Stimulated activated CD8-positive, alpha-beta memory T cell treated with anti-CD3 and anti-CD28 coated beads, Interleukin-15, amount 100 ng/mL, for 4 hours (primary cell): ENCODE results near the gene RGCC.
"Not testable (repeated sequence)": the region's sequence is repeated elsewhere in the genome, so short reads cannot be mapped to it uniquely, and the experiment has no call there.

Experiments
- DNase-seq, 2 donors: peaks; one replicate each; pipeline ENCODE4 v3.0.0-alpha.2; 2020; ENCODE audit warnings: low read depth in 2 of 2

RGCC gene

DNA sequence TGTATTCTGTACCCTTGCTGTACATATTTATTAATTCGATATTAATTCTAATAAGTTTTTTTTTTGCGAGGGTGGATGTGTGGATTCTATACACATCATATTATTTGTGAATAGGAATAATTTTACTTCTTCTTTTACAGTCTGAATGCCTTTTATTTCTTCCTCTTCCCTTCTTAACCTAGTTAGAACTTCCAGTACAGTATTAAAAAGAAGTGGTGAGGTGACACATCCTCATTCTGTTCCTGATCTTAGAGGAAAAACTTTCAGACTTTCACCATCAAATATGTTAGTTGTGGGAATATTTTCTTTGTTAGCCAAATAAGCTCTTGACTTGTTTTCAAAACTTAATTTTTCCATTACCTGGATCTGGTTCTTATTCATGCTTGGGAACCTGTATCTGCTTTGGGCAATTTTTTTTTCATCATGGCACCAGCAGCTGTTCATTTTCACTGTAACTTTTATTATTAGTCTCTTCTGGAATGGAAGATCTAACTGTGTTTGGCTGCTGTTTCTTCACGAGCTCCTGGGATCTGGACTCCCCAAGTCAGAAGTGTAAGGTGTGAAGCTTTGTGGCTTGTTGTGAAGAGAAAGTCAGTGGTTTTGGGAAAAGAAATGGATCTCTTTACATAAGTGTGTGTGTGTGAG lies 33.1 kb downstream of the RGCC start:
- DNase-seq = no peak

DNA sequence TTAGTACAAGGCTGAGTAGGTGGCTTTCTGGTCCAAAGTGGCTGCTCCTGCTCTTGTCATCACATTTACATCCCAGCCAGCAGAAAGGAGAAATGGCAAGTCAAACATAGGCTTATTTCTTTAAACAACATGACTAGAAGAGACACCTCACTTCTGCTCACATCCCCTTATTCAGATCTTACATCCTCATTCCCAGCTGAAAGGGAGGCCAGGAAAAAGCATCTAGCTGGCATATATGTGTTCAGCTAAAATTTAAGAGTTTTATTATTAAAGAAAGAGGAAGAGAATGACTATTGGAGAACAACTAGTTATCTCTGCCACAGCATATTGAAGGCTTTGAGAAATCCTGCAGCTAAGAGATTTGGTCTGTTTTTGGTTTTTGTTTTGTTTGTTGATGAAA lies 34.1 kb downstream of the RGCC start:
- DNase-seq = no peak

DNA sequence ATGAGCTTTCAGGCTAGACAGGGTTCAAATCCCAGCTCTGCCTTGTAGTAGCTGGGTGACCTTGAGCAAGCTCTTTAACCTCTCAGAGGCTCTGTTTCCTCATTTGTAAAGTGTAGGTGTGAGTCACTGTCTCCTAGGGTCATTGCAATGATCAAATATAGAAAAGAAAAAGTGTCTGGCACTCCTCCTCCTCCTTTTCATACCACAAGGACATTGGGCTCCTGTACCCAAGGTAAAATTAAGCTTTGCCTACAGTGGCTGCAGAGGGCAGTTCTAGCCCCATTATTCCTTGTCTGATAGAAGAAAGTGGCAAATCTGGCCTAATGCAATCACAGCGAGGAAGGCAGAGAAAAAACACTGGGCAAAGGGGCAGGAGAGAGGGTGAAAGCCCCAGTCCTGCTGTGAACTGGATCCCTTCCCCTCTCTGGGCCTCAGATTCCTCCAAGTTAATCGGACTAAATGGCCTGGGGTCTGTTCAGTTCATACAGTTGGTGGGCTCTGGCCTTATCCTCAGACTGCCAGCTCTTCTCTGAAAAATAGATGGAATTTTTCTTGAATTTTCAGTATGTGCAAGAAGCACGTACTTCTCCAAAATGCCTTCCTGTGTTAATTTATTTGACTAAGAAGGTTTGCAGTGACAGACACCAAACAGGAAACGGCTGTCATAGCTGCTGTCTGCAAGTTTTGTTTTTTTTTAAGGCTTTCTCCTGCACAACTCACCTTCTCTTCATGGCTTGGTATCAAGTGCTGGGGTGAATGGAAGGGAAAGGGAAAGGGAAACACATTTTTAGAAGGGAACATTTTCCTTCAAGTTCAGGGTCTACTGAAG lies 35.3 kb downstream of the RGCC start:
- no peak for DNase-seq

DNA sequence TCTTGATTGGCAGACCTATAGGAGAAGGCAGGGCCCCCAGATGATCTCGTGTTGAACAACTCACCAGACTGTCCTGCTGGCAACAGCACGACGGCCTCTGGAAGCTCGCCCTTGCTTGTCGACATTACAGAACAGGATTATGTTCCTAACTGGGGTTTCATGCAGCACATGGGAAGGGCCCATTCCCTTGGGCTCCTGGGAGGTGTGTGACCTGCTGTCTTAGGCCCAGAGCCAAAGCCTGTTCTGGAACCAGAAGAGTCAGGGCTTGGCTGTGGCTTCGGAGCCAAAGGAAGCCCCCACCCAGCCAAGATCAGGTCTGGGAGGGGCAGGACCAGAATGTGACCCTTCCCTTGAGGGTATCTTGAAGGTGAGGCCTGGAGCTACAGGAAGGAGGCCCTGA lies 36.9 kb downstream of the RGCC start:
- no peak for DNase-seq

DNA sequence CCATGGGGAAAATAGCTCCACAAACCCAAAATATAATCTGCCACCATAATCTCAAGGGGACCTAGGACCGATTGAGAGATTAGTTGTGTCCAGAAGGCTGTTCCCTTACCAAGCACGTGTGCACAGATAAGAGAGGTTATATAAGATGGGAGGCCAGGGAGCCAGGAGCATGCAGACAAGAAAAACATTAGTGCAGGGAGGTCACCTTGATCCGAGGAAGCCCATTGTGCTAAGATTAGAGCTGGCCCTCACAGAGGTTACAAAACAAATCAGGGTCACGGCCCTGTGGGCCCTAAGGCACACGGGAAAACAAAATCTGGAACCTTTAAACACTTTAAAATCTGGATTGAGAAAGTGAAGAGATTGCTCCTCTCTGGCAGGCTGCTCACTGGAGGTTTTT lies 37.7 kb downstream of the RGCC start:
- DNase-seq = no peak

DNA sequence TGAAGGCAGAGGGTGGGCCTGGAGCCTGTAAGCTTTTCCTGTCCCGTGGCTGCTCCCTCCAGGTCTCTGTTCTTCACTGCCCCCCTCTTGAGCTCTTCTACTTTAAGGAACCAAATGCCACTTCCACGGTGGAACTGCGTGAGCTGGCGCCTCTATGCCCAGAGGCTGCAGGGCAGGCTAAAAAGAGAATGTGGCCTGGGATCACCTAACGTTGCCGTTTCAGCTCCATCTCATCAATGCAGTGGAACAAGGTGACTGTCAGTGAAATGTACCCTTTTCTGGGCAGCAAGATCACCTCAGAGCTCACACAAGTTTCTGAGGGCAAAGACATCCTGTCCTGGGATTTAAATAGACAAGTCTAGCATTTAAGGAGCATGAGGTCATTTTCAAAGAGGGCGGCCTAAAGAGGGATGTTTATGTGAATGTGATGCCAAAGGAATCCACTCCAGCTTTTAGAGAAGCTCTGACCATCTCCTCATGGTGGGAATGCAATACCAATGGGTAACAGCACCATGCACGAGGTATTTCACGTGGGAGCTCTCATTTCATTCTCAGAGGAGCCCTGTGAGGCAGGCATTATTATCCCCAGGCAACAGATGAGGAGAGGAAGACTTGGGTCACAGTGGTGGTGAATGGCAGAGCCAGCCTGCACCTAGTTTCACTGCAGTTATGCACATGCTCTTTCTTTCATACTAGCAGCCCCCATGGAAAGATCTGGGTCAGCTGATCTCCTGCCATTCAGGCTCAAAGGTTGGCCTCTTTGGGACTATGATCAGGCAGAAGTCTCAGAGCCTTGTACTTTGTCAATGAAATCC lies 39.3 kb downstream of the RGCC start:
- no peak for DNase-seq

DNA sequence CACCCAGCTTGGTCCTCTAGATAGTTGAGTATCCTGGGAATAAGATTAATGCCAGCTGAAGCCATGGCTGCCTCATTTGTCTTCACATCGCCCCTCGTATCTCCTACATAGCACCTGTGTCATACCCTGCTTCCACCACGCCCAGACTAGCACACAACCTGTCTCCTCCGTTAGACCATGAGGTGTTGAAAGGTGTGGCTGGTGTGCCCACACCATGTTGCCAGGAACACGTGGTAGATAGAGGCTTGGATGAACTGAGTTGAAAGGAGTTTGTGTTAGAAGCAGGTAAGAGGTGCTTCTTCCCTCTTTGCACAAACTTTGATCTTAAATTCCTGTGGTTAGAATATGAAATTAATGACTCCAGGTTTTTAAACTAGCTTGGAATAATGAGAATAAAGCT lies 40.1 kb downstream of the RGCC start:
- DNase-seq = no peak

DNA sequence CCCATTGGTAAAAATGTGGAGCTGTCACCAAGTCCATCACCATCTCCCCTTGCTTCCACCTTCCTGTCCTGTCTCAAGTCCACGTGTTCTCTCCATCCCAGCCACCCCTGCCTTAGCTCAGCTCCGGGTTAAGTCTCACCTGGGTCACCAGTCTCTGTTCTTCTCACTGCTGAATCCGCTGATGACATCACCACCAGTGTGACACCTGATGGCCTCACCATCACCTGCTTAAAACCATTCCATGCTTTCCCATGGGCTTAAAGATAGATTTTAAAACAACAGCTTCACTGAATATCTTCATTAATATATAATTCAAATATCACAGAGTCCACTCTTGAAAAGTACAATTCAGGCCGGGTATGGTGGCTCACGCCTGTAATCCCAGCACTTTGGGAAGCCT lies 42.1 kb downstream of the RGCC start:
- DNase-seq = no peak

DNA sequence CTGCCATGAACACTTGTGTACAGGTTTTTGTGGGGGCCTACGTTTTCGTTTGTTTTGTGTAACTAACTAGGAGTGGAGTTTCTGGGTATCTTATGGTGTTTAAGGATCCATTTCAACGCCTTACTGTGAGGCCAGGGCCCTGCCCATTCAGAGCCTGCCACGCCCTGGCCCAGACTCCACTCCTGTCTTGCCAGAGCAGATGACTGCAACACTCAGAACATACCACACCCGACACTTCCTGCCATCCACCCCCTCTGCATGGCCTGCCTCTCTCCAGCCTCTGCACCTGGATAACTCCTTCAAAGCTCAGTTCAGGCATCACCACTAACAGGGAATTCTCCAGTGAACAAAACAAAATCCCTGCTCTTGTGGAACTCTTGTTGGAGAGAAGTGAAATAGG lies 43.2 kb downstream of the RGCC start:
- DNase-seq = no peak

DNA sequence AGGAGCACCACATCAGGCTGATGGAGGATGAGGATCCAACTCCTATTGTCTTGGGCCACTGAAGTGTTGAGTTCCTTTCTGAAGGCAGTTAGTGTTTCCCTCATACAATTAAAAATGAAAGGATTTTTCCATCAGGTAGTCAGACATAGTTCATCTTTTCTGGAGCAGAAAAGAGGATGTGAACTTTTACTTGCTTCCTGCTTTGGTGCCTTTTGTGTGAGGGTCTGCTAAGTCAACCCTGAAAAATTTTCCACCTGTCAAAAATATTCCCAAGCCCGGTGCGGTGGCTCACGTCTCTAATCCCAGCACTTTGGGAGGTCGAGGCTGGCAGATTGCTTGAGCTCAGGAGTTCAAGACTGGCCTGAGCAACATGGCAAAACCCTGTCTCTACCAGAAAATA lies 43.9 kb downstream of the RGCC start:
- no peak for DNase-seq

DNA sequence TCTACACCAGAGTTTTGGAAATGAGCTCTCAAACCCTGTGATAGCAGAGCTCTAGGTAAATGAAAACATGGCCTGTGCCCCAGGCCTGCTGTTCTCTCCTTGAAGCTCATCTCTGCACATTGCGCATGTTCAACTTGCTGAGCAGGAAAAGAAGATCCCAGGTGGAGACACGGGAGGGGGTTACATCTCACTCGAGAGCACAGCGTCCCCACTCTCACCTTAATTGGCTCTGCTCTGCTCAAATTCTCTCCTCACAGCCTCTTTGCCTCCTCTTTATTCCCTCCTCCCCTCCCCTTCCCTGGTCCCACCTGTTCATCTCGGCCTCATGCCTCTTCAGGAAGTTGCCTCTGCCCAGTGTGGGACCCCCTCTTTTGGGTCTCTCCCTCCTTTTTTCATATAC lies 44.7 kb downstream of the RGCC start:
- DNase-seq = no peak

DNA sequence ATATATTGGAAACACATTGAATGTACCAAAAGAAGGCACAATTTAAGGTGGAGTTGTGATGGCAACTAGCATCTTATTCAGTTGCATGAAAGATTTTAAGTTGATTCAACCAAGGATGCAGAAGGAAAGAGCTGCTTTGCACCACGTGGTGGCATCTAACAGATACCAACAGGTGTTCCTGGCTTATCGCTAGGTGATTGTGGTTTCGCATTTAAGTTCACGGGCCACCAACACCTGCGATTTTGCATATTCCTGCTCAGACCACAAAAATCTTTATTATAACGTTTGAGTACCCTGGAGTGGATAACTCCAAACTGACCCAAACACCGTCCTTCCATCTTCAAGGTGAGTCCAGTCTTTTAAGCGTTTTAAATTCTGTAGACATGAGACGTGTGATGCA lies 45.3 kb downstream of the RGCC start:
- no peak for DNase-seq

DNA sequence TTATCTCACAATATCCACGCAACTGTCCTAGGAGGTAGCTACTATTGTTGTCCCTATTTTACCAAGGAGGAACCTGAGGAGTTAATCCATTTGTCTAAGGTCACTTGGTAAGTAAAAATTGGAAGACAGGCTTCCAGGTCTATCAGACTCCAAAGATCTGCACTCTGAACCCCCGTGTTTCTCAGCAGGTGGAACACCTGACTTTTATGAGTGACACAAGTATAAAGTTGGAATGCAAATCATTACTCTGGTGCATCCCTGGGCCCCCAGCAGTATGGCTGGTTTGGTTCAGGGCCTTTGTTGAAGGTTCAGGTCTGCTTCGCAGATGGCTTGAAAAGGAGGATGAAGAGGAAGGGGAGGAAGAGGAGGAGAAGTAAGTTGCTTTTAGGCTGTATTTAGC lies 46.0 kb downstream of the RGCC start:
- DNase-seq = no peak

DNA sequence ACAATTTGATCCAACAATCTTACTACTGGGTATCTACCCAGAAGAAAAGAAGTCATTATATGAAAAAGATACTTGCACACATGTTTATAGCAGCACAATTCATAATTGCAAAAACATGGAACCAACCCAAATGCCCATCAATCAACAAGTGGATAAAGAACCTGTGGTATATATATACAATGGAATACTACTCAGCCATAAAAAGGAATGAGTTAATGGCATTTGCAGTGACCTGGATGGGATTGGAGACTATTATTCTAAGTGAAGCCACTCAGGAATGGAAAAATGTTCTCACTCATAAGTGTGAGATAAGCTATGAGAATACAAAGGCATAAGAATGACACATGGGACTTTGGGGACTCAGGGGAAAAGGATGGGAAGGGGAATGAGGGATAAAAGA lies 47.3 kb downstream of the RGCC start:
- DNase-seq = not testable (repeated sequence)

DNA sequence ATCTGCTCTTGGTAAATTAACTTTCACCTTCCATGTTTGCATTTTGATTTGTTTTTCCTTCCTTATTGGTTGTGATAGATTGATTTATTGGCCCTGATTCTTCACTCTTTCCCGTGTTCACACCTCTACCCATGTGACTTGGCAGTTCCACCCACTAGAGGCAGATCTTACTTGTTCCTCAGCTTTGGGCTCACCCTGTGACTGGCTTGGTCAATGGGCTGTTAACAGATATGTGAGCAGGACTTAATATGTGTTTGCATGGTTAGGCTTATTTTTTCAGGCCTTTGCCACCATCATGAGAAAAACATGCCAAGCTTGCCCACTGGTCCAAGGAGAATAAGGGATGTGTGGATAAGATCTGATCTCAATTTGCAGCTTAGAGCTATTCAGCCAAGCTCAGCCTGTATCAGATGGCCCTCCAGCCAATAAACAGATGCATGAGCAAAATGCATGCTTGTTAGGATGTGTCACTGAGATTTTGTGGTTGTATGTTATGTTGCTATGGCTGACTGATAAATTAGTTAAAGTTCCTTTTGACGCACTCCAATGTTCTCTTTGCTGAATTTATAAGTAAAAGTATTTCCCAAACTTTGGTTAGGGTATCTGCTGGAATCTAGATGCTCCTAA lies 48.0 kb downstream of the RGCC start:
- DNase-seq = no peak

DNA sequence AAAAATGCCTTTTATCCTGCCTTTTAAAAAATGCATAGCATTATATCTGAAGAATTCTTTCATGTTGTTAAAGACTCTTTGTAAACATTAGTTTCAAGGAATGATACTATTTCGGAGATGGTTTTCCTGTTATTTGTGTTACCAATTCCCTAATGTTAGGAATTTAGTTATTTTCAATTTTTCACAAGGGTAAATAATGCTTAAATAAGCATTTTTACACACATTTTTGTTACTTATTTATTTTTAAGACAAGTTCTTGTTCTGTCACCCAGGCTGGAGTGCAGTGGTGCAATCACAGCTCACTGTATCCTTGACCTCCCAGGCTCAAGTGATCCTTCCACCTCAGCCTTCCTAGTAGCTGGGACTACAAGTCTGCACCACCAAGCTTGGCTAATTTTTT lies 49.0 kb downstream of the RGCC start:
- no peak for DNase-seq

DNA sequence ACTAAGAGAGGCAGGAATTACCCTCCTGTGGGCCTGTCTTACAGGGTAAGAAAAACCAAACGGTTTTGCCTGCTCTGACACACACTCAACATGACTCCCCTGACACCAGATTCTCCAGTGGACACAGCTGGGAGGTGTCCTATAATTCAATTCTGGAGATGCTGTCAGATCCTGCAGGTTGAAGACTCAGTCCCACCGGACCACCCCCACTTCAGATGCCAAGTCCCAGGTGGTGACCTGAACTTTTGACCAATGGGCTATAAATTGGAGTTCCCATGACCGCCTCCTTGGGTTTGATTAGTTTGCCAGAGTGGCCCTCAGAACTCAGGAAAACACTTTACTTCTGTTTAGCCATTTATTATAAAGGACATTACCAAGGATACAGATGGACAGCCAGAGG lies 52.6 kb downstream of the RGCC start:
- no peak for DNase-seq

DNA sequence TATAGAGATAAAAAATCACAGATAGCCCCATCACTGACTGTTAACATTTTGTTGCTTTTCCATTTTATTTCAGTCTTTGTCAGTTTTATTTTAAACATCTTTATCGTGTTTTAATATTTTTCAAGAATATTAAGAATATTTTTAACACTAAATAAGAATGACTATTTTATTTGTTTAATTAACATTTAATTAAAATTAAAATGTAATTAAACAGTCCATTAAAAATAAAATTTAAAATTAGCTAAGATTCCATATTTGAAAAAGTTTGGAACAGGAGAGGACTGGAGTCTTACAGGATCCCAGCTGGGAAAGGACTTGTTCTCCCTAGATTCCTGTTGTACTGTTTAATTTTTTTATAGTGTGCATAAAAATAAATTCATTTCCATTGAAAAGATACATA lies 54.5 kb downstream of the RGCC start:
- DNase-seq = no peak

DNA sequence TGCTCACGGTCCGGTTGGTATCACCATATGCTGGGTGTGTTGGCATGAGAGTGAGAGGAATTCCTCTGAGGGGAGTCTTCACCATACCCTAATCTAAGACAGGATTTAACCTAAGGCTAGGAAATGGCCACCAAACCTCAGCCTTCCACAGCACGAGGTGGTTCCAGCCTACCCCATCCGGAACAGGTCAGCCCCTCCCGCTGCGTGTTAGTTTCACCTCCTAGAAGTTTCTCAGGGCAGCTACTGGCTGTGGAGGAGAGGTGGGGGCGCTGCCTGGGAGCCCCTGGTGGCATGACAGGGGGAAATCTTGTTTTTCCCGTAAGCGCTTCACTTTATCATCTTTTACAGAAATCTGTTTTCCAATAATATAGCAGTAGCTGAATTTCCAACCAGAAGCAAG lies 55.1 kb downstream of the RGCC start:
- no peak for DNase-seq

DNA sequence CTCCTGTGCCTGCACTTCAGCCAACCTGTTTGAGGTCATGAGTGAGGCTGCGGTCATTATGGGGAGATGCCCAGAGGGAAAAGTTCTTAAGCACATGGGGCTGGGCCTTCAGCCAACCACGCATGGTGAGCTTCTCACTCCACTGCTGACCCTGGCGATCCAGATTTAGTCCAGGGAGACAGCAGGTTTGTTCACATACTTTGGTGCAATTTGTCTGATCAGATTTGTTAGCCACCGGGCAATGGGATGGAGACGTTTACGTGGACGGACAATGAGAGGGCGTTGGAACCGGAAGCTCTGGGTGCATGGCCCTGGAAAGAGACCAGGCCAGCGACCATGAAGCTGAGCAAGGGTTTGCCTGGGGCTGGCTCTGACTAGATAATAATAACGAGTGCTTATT lies 56.2 kb downstream of the RGCC start:
- DNase-seq = no peak

DNA sequence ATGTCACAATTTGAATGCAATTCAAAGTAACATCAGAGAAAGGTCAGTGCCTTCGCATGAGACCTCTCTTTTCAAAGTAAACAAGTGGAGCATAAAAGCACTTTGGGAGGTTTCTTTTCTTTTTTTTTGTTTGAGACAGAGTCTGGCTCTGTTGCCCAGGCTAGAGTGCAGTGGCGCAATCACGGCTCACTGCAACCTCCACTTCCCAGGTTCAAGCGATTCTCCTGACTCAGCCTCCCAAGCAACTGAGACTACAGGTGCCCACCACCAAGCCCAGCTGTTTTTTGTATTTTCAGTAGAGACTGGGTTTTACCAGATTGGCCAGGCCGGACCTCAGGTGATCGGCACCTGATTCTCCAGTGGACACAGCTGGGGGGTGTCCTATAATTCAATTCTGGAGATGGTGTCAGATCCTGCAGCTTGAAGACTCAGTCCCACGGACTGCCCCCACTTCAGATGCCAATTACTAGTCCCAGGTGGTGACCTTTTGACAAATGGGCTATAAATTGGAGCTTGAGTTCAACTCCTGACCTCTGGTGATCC lies 57.6 kb downstream of the RGCC start:
- DNase-seq = no peak

DNA sequence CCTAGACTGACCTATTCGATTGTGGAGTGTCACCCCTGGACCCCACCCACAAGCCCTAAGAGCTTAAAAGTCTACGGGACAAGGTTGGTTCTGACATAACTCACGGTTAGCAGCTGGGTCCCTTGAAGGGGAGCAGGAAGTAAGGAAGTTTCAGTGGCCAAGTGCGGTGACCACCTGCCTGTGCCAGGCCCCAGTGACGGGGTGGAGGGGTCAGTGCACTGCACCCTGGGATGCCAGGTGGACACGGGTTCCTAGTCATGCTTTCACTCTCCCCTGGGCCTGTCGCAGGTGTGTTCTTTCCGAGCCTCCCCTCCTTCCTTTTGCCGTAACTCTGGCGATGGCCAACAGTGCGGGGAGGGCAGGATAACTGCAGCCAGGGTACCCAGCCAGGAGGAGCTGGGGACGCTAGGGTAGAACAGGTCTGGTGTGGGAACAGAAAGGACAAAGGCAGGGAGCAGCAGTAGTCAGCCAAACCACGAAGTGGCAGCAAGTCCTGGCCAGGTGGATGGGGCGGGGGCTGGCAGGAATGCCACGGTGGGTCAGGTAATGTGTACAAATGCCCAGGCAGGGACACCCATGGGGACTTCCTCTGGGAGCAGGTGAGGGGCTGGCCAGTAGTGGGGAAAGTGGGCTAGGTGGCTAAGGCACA lies 58.3 kb downstream of the RGCC start:
- DNase-seq = no peak
